GM19240 (cell line): ENCODE data around the gene VPS26C.
"Not testable (repeated sequence)": the region's sequence is repeated elsewhere in the genome, so short reads cannot be mapped to it uniquely, and the experiment has no call there.

Experiments
- DNase-seq: peaks from one replicate; pipeline ENCODE4 v3.0.0; 2011; ENCODE audit warnings: low spot score; ENCODE audit not compliant: insufficient read length

VPS26C gene

GRCh38 chr21:37267269-37268185 is at the start of gene VPS26C:
VPS26C (minus strand) TSS chr21:37267334; CDS start chr21:37267294, 40 bp downstream.
- peak; percentile 62 for DNase-seq

DNA sequence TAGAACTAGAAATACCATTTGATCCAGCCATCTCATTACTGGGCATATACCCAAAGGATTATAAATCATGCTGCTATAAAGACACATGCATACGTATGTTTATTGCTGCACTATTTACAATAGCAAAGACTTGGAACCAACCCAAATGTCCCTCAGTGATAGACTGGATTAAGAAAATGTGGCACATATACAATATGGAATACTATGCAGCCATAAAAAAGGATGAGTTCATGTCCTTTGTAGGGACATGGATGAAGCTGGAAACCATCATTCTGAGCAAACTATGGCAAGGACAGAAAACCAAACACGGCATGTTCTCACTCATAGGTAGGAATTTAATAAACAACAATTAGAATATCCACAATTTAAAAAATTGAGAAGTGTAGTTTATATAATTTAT is 48.9 kb upstream of the VPS26C start:
- DNase-seq = not testable (repeated sequence)

- DNase-seq = no peak
Measured at GRCh38 chr21:37300114-37300751, 33.1 kb upstream of the VPS26C start.

DNA sequence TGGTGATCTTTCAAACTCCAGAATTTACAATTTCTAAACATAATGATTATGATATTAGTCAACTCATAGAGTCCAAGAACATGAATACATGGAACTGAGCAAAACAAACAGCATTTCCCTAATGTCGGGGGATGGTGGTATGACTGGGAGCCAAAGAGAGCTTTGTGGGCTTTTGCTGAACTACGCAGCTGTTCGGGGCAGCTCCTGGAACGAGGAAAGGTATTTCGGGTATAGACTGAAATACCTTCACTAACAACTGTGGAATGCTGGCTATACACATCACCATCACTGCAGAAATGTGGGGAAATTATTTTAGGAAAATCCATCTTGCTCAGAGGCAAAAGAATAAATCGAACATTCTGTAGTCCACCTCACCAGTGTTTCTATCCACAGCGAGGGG is 30.2 kb upstream of the VPS26C start:
- no peak for DNase-seq

DNA sequence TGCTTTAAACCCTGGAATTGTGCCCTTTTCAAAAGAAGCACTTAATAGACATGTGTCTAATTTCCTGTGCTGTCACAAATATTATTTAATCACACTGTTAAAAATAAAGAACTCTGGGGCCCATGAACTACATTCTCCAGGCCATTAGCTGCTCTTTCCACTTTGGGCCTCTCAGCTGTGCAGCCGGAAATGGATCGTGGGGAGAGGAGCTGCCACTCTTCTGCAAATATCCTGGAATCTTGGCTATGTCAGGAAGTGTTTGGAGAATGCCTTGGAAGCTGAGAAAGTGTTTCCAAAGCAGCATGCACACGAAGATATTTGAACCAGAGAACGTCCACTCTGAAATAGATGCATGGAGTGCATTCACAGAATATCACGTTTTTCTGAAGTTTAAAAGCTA is 27.5 kb upstream of the VPS26C start:
- DNase-seq = no peak

- DNase-seq = no peak
Measured at GRCh38 chr21:37292941-37293340, 25.8 kb upstream of the VPS26C start.

GRCh38 chr21:37292041-37292440 is 24.9 kb upstream of the VPS26C start:
- no peak for DNase-seq

DNA sequence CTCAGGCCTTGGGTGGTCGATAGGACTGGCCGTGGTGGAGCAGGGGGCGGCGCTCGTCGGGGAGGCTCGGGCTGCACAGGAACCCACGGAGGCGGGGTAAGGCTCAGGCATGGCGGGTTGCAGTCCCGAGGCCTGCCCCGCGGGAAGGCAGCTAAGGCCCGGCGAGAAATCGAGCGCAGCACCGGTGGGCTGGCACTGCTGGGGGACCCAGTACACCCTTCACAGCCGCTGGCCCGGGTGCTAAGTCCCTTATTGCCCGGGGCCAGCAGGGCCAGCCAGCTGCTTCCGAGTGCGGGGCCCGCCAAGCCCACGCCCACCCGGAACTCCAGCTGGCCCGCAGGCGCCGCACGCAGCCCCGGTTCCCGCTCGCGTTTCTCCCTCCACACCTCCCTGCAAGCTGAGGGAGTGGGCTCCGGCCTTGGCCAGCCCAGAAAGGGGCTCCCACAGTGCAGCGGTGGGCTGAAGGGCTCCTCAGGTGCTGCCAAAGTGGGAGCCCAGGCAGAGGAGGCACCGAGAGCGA is 16.1 kb upstream of the VPS26C start:
- DNase-seq = not testable (repeated sequence)

- not testable (repeated sequence) for DNase-seq
Measured at GRCh38 chr21:37282602-37283001, 15.5 kb upstream of the VPS26C start.

GRCh38 chr21:37281993-37282392 is 14.9 kb upstream of the VPS26C start:
- no peak for DNase-seq

DNA sequence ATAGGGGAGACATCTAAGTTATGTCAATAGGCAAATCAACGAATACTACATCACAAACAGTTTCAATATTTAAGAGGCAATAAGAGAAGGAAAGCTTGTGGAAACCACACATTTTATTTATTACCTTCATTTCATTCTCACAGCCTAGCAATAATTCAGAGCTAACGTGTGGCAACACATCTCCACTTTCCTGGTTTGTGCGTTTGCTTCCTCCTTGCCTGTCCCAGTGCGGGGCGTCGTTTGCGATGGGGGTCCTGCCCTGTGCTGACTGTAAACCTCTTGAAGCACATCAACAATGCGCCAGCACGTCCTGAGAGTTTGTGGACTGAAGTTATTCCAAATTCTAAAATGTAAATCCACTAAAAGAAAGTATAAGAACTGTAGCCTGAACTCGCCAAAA is 14.4 kb upstream of the VPS26C start:
- no peak for DNase-seq

DNA sequence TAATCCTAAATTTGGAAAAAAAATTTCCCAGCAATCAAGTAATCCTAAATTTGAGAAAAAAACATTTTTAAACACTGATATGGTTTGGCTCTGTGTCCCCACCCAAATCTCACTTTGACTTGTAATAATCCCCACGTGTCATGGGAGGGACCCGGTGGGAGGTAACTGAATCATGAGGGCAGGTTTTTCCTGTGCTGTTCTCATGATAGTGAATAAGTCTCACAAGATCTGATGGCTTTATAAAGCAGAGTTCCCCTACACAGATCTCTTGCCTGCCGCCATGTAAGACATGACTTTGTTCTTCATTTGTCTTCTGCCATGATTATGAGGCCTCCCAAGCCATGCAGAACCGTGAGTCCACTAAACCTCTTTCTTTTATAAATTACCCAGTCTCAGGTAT is 12.1 kb upstream of the VPS26C start:
- DNase-seq = not testable (repeated sequence)

GRCh38 chr21:37278199-37278598 is 11.1 kb upstream of the VPS26C start:
- DNase-seq = no peak

DNA sequence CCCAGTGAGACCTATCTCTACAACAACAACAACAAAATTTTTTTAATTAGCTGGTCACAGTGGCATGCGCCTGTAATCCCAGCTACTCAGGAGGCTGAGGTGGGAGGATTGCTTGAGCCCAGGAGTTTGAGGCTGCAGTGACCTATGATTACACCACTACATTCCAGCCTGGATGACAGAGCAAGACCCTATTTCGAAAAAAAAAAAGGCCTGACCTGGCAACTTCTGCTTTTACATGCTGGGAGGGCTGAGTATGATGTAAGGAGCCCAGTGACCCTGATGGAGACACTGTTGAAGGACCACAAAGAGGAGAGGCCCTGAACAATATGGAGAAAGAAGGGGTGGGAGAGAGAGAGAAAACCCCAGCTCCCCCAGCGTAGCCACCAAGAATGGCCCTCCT is 9.2 kb upstream of the VPS26C start:
- no peak for DNase-seq

- DNase-seq = no peak
Measured at GRCh38 chr21:37273911-37274690, 7.0 kb upstream of the VPS26C start.

DNA sequence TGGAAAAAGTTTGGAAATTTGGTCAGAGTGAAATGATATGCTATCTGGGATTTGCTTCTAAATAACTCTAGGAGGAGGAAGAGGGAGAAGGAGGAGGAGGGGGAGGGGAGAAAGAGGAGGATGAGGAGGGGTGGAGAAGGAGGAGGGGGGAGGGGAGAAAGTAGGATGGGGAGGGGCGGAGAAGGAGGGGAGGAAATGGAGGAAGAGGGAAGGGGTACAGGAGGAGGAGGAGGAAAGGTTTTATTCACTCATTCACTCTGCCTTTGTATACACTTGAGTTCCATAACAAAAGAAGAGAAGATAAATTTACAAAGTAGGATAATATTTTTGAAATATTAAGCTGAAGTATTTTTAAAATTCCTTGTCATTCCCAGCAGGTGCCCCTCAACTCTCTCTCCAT is 6.3 kb upstream of the VPS26C start:
- no peak for DNase-seq

- DNase-seq = no peak
Measured at GRCh38 chr21:37272897-37273296, 5.8 kb upstream of the VPS26C start.

DNA sequence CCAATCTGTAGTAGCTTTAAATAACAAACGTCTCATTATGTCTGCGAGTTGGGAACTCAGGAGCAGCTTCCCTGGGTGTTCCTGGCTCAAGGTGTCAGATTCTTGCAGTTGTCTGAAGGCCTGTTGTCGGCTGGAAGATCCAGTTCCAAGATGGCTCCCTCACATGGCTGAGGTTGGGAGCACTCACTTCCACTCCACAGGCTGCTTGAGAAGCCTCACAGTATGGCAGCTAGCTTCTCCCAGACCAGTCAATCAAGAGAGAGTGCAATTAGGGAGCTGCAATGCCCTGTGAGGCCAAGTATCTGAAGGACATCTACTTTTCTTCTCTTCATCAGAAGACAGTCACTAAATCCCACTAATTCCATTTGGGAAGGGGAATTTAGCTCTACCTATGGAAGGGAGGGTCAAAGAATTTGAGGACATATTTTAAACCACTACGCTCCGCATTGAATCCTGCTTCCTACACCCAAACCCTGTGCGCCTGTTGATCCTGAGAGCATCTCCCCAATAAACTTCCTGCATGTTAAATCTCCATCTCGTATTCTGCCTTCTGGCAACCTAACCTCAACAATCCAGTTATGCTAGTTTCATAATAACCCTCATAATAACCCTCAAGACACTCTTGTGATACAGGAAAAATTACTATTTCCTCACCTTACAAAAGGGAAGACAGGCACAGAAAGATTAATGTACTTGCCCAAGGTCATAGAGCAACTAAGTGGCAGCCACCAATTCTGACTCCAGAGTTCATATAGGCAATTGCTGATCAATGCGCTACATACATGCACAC is 3.6 kb upstream of the VPS26C start:
- no peak for DNase-seq

DNA sequence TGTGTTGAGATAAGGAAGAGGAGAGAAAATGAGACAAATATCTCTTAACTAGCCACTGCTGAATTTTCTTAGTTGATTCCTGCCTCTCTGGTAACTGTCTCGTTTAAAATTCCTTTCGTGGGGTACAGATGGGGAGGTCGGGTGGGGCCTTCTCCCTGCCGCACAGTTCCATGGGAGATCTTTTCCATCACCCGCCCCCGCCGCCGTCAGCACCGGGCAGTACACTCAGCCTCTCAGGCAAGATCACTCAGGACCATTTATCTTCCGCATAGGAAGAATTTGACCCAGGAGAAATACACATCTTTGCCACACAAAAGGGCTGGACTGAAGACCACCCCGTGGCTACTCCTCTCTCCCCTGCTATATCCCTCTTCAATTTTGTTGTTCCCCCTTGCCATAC is 2.3 kb upstream of the VPS26C start:
- DNase-seq = no peak

DNA sequence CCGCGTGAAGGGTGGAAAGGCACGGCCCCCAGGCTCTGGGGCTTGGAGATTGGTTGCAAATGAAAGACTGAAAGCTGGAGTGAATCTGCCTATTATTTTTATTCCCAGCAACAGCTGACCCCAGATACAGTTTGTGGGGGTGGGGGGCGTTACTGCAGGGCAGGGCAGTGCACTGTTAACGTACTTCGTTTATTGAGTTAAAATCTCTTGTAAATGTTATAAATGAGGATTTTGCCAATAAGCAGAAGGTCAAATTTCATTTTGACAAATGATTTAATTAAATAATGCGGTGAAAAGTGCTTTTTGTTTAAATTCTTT is 1.0 kb upstream of the VPS26C start:
- DNase-seq = no peak
